ENCODE results near the gene JUNB. TPM values are rescaled to one million over a fixed set of nuclear protein-coding genes. Genes with fewer than 3 reads are reported as not detected.

JUNB gene
- total and polyA plus RNA-seq, 10 of the 15 experiments (the other 5 are each of a cell fraction or from before 2014, with no cell fraction given) = 0.55 to 144 (median 68.3) TPM

GRCh38 chr19:12842511-12842910 lies 51.2 kb downstream of the JUNB start:
- Histone ChIP-seq H3K27me3 (replicated peaks in 1 of 2; ENCODE audit: control insufficient read depth in 2 of 2, insufficient read depth in 2 of 2, low read length in 1 of 2) (peaks cover 0 to 17% of the 10 kb centered on the region in 2 experiments), H2AFZ (ENCODE audit: control insufficient read depth, low read depth, low read length) (no peak overlapping the region), H3K4me1 (ENCODE audit: control insufficient read depth, insufficient read depth, low read length) (peaks cover 3% of the 10 kb centered on the region), H4K20me1 (ENCODE audit: control insufficient read depth, insufficient read depth) (no peaks in the 10 kb centered on the region), H3K79me2 (ENCODE audit: control insufficient read depth, insufficient read depth, low read length) (no peaks in the 10 kb centered on the region), H3K4me2 (ENCODE audit: control insufficient read depth, insufficient read depth) (no peak overlapping the region), H3K27ac (ENCODE audit: control insufficient read depth, insufficient read depth) (no peak overlapping the region), H3K36me3 (ENCODE audit: control insufficient read depth in 2 of 2, insufficient read depth in 2 of 2, low read length in 1 of 2) (no peaks in the 10 kb centered on the region), H3K9ac (ENCODE audit: control insufficient read depth, insufficient read depth, low read length) (no peak overlapping the region), H3K9me3 (replicated peaks; ENCODE audit: control insufficient read depth, insufficient read depth, low read length) (no peaks in the 10 kb centered on the region; the same call in 2 of the 3 replicates), H3K4me3 (no peak overlapping the region)
- CTCF ChIA-PET = interaction anchor here (10.1 kb wide), 1 partner anchor 82 kb away, joined by 235 read pairs; no protein-coding TSS in a partner anchor
- intact Hi-C loops (cut with micrococcal nuclease; ENCODE audit: unreplicated experiment) = no loop called here
- RAD21 ChIA-PET (ENCODE audit: unreplicated experiment) = no interaction called here
- no peak for DNase-seq (ENCODE audit: low read depth, low spot score)
- FAIRE-seq = no peak
- ATAC-seq = no peak
- TF ChIP-seq BCL3 (IDR thresholded peaks at IDR 0.05; ENCODE audit: borderline replicate concordance, insufficient read depth, low read depth, low read length, poor library complexity, severe bottlenecking) = peak; percentile 92
- no peak for TF ChIP-seq KAT2A (conservative IDR thresholded peaks at IDR 0.05; ENCODE audit: control insufficient read depth, low read depth, low read length)
- no peak for TF ChIP-seq MEF2B (IDR thresholded peaks at IDR 0.05; ENCODE audit: partially characterized antibody, poor library complexity, severe bottlenecking)
- TF ChIP-seq TCF3 (IDR thresholded peaks at IDR 0.05; ENCODE audit: borderline replicate concordance, insufficient read depth, low read depth, low read length) = peak; percentile 73; the same call in 1 of the 2 replicates
- SMC1A ChIA-PET (ENCODE audit: uncharacterized antibody, unreplicated experiment) = no interaction called here
- no TSS peak for BruUV-seq (replicated peaks)
- POLR2A ChIA-PET = no interaction called here
- in situ Hi-C loops (cut with MboI) = no loop called here
- 79% methylated on average over 18 of the region's 18 CpGs for WGBS (ENCODE audit: insufficient coverage, insufficient replicate concordance, low lambda C conversion rate, missing lambda C conversion rate)

Small RNA genes within 50 kb of the gene (microRNA-seq; reads per million reads assigned to microRNA genes)
- gene MIR5684 = not detected

Small RNA genes within 50 kb of the gene (small RNA-seq; reads per million reads assigned to genes)
- gene MIR5684 = not detected

Other genes starting within 250 kb of the JUNB start
Only the 7 nearest of the 28 such genes appear.
- not detected in 2 replicates for gene BEST2, start 39.7 kb upstream of the JUNB start, total RNA-seq (2014; rRNA removed)
- not detected in 2 replicates for gene BEST2, start 39.7 kb upstream of the JUNB start, total RNA-seq (2014; rRNA removed; fragmentation: Illumina TruSeq; extraction: Trizol)
- gene BEST2, start 39.7 kb upstream of the JUNB start, total RNA-seq (2021) = 0.08 TPM in 1 of 2 replicates, not detected in the other
- gene BEST2, start 39.7 kb upstream of the JUNB start, polyA plus RNA-seq (2011; rRNA removed) = not detected in 2 replicates
- gene BEST2, start 39.7 kb upstream of the JUNB start, polyA plus RNA-seq (2014; fragmentation: Illumina TruSeq; extraction: Trizol) = not detected in 2 replicates
- gene BEST2, start 39.7 kb upstream of the JUNB start, polyA plus RNA-seq (2014; fragmentation: Nextera tagmentation; extraction: Ambion mirVana) = not detected
- 0.09 TPM in 1 of 2 replicates, not detected in the other for gene BEST2, start 39.7 kb upstream of the JUNB start, polyA plus RNA-seq (2014; rRNA removed)
- not detected for gene BEST2, start 39.7 kb upstream of the JUNB start, polyA plus RNA-seq (2016; fragmentation: Nextera tagmentation; extraction: Ambion mirVana)
- 5.8 and 6.8 TPM in 2 replicates for gene HOOK2, start 15.9 kb upstream of the JUNB start, total RNA-seq (2014; rRNA removed)
- gene HOOK2, start 15.9 kb upstream of the JUNB start, total RNA-seq (2014; rRNA removed; fragmentation: Illumina TruSeq; extraction: Trizol) = 3.4 and 3.8 TPM in 2 replicates
- 6.4 and 8.3 TPM in 2 replicates for gene HOOK2, start 15.9 kb upstream of the JUNB start, total RNA-seq (2021)
- 3.3 and 3.5 TPM in 2 replicates for gene HOOK2, start 15.9 kb upstream of the JUNB start, polyA plus RNA-seq (2011; rRNA removed)
- 4.4 and 5.6 TPM in 2 replicates for gene HOOK2, start 15.9 kb upstream of the JUNB start, polyA plus RNA-seq (2014; fragmentation: Illumina TruSeq; extraction: Trizol)
- gene HOOK2, start 15.9 kb upstream of the JUNB start, polyA plus RNA-seq (2014; fragmentation: Nextera tagmentation; extraction: Ambion mirVana) = 1 to 10 TPM; 1.5 TPM
- 8.6 and 9.6 TPM in 2 replicates for gene HOOK2, start 15.9 kb upstream of the JUNB start, polyA plus RNA-seq (2014; rRNA removed)
- 1 to 10 TPM; 7.5 to 9.2 TPM for gene HOOK2, start 15.9 kb upstream of the JUNB start, polyA plus RNA-seq (2016; fragmentation: Nextera tagmentation; extraction: Ambion mirVana)
- 367 and 392 TPM in 2 replicates for gene PRDX2, start 10.3 kb downstream of the JUNB start, total RNA-seq (2014; rRNA removed)
- gene PRDX2, start 10.3 kb downstream of the JUNB start, total RNA-seq (2014; rRNA removed; fragmentation: Illumina TruSeq; extraction: Trizol) = 230 and 258 TPM in 2 replicates
- gene PRDX2, start 10.3 kb downstream of the JUNB start, total RNA-seq (2021) = 274 and 279 TPM in 2 replicates
- 45.7 and 93.0 TPM in 2 replicates for gene PRDX2, start 10.3 kb downstream of the JUNB start, polyA plus RNA-seq (2011; rRNA removed)
- 110 and 338 TPM in 2 replicates for gene PRDX2, start 10.3 kb downstream of the JUNB start, polyA plus RNA-seq (2014; fragmentation: Illumina TruSeq; extraction: Trizol)
- 100 to 1,000 TPM; 670 to 812 TPM for gene PRDX2, start 10.3 kb downstream of the JUNB start, polyA plus RNA-seq (2014; fragmentation: Nextera tagmentation; extraction: Ambion mirVana)
- 327 and 338 TPM in 2 replicates for gene PRDX2, start 10.3 kb downstream of the JUNB start, polyA plus RNA-seq (2014; rRNA removed)
- 100 to 1,000 TPM; 349 to 384 TPM for gene PRDX2, start 10.3 kb downstream of the JUNB start, polyA plus RNA-seq (2016; fragmentation: Nextera tagmentation; extraction: Ambion mirVana)
- not detected in 2 replicates for gene THSD8, start 10.6 kb downstream of the JUNB start, total RNA-seq (2014; rRNA removed)
- 0.69 TPM in 1 of 2 replicates, not detected in the other for gene THSD8, start 10.6 kb downstream of the JUNB start, total RNA-seq (2014; rRNA removed; fragmentation: Illumina TruSeq; extraction: Trizol)
- gene THSD8, start 10.6 kb downstream of the JUNB start, total RNA-seq (2021) = 25.1 and 30.0 TPM in 2 replicates
- gene THSD8, start 10.6 kb downstream of the JUNB start, polyA plus RNA-seq (2011; rRNA removed) = 5.6 and 8.8 TPM in 2 replicates
- gene THSD8, start 10.6 kb downstream of the JUNB start, polyA plus RNA-seq (2014; fragmentation: Illumina TruSeq; extraction: Trizol) = 10.9 and 12.5 TPM in 2 replicates
- gene THSD8, start 10.6 kb downstream of the JUNB start, polyA plus RNA-seq (2014; fragmentation: Nextera tagmentation; extraction: Ambion mirVana) = 10 to 100 TPM; 10.5 to 30.6 TPM
- gene THSD8, start 10.6 kb downstream of the JUNB start, polyA plus RNA-seq (2014; rRNA removed) = 0.11 and 0.24 TPM in 2 replicates
- gene THSD8, start 10.6 kb downstream of the JUNB start, polyA plus RNA-seq (2016; fragmentation: Nextera tagmentation; extraction: Ambion mirVana) = 10 to 100 TPM; 30.6 to 32.3 TPM
- gene RNASEH2A, start 15.1 kb downstream of the JUNB start, total RNA-seq (2014; rRNA removed) = 41.7 and 46.9 TPM in 2 replicates
- gene RNASEH2A, start 15.1 kb downstream of the JUNB start, total RNA-seq (2014; rRNA removed; fragmentation: Illumina TruSeq; extraction: Trizol) = 35.2 and 39.6 TPM in 2 replicates
- gene RNASEH2A, start 15.1 kb downstream of the JUNB start, total RNA-seq (2021) = 41.2 and 43.8 TPM in 2 replicates
- 20.3 and 35.4 TPM in 2 replicates for gene RNASEH2A, start 15.1 kb downstream of the JUNB start, polyA plus RNA-seq (2011; rRNA removed)
- gene RNASEH2A, start 15.1 kb downstream of the JUNB start, polyA plus RNA-seq (2014; fragmentation: Illumina TruSeq; extraction: Trizol) = 10.4 and 30.7 TPM in 2 replicates
- 10 to 100 TPM; 17.4 to 19.1 TPM for gene RNASEH2A, start 15.1 kb downstream of the JUNB start, polyA plus RNA-seq (2014; fragmentation: Nextera tagmentation; extraction: Ambion mirVana)
- 54.4 and 65.3 TPM in 2 replicates for gene RNASEH2A, start 15.1 kb downstream of the JUNB start, polyA plus RNA-seq (2014; rRNA removed)
- 100 to 1,000 TPM in 1 of 2 experiments, 10 to 100 TPM in 1; 95.0 to 103 TPM for gene RNASEH2A, start 15.1 kb downstream of the JUNB start, polyA plus RNA-seq (2016; fragmentation: Nextera tagmentation; extraction: Ambion mirVana)
- 0.45 and 0.87 TPM in 2 replicates for gene RTBDN, start 43.1 kb downstream of the JUNB start, total RNA-seq (2014; rRNA removed)
- not detected in 2 replicates for gene RTBDN, start 43.1 kb downstream of the JUNB start, total RNA-seq (2014; rRNA removed; fragmentation: Illumina TruSeq; extraction: Trizol)
- not detected in 2 replicates for gene RTBDN, start 43.1 kb downstream of the JUNB start, total RNA-seq (2021)
- gene RTBDN, start 43.1 kb downstream of the JUNB start, polyA plus RNA-seq (2011; rRNA removed) = not detected in 2 replicates
- gene RTBDN, start 43.1 kb downstream of the JUNB start, polyA plus RNA-seq (2014; fragmentation: Illumina TruSeq; extraction: Trizol) = not detected in 2 replicates
- not detected for gene RTBDN, start 43.1 kb downstream of the JUNB start, polyA plus RNA-seq (2014; fragmentation: Nextera tagmentation; extraction: Ambion mirVana)
- not detected in 2 replicates for gene RTBDN, start 43.1 kb downstream of the JUNB start, polyA plus RNA-seq (2014; rRNA removed)
- not detected for gene RTBDN, start 43.1 kb downstream of the JUNB start, polyA plus RNA-seq (2016; fragmentation: Nextera tagmentation; extraction: Ambion mirVana)
- 0.11 and 0.79 TPM in 2 replicates for gene MAST1, start 47.0 kb downstream of the JUNB start, total RNA-seq (2014; rRNA removed)
- 0.18 and 0.23 TPM in 2 replicates for gene MAST1, start 47.0 kb downstream of the JUNB start, total RNA-seq (2014; rRNA removed; fragmentation: Illumina TruSeq; extraction: Trizol)
- 0.44 and 0.85 TPM in 2 replicates for gene MAST1, start 47.0 kb downstream of the JUNB start, total RNA-seq (2021)
- 0.10 and 0.57 TPM in 2 replicates for gene MAST1, start 47.0 kb downstream of the JUNB start, polyA plus RNA-seq (2011; rRNA removed)
- 0.38 TPM in 1 of 2 replicates, not detected in the other for gene MAST1, start 47.0 kb downstream of the JUNB start, polyA plus RNA-seq (2014; fragmentation: Illumina TruSeq; extraction: Trizol)
- under 1 TPM in 1 of 2 experiments, not detected in 1; 0.08 TPM for gene MAST1, start 47.0 kb downstream of the JUNB start, polyA plus RNA-seq (2014; fragmentation: Nextera tagmentation; extraction: Ambion mirVana)
- 0.68 and 1.3 TPM in 2 replicates for gene MAST1, start 47.0 kb downstream of the JUNB start, polyA plus RNA-seq (2014; rRNA removed)
- gene MAST1, start 47.0 kb downstream of the JUNB start, polyA plus RNA-seq (2016; fragmentation: Nextera tagmentation; extraction: Ambion mirVana) = under 1 TPM; 0.33 to 0.54 TPM

Data from GM12878 (cell line).